Measurements from ENCODE around the gene PEAR1. TPM values are rescaled to one million over a fixed set of nuclear protein-coding genes. Genes with fewer than 3 reads are reported as not detected.
A peak's percentile ranks its signal among the peaks of the same experiment; 100 is the strongest.

The PEAR1 gene
- polyA plus RNA-seq, 3 donors = not detected

- 91% methylated on average over 4 of the region's 5 CpGs for WGBS (ENCODE audit: insufficient coverage)
- no peaks in the 10 kb centered on the region for H3K79me2 ChIP-seq (ENCODE audit: insufficient read depth, low read length)
- peaks cover 21 to 29% (median 27%) of the 10 kb centered on the region in 3 donors for H3K27me3 Mint-ChIP-seq (ENCODE audit: low read depth in 3 of 3)
- no peak overlapping the region for H3K4me3 Mint-ChIP-seq
- H3K9me3 ChIP-seq (replicated peaks in 1 of 2; ENCODE audit: control insufficient read depth in 1 of 2, insufficient read depth in 1 of 2, low read length in 2 of 2) = no peaks in the 10 kb centered on the region
- H3K27ac Mint-ChIP-seq = no peak overlapping the region
- H3K9ac ChIP-seq (ENCODE audit: insufficient read depth, low read length, poor library complexity, severe bottlenecking) = no peak overlapping the region
- intact Hi-C loops (cut with micrococcal nuclease) = no loop called here
- H3K36me3 Mint-ChIP-seq = no peaks in the 10 kb centered on the region
- no peaks in the 10 kb centered on the region for H3K9me3 Mint-ChIP-seq
- H3K4me1 Mint-ChIP-seq = no peaks in the 10 kb centered on the region
- no peaks in the 10 kb centered on the region for H4K20me1 ChIP-seq (ENCODE audit: insufficient read depth, low read length)
- no peaks in the 10 kb centered on the region for H3K4me1 ChIP-seq (ENCODE audit: control insufficient read depth in 1 of 2, insufficient read depth in 2 of 2, low read length in 2 of 2)
- no peak overlapping the region for H3K4me3 ChIP-seq (replicated peaks in 1 of 3; ENCODE audit: low read depth in 2 of 3, low read length in 3 of 3)
- H3K36me3 ChIP-seq (replicated peaks in 1 of 2; ENCODE audit: control insufficient read depth in 1 of 2, insufficient read depth in 2 of 2, low read length in 2 of 2) = no peaks in the 10 kb centered on the region
- no peak overlapping the region for H2AFZ ChIP-seq (ENCODE audit: insufficient read depth, low read depth, low read length, poor library complexity, severe bottlenecking)
- peaks cover 0 to 12% of the 10 kb centered on the region in 2 donors for H3K27me3 ChIP-seq (ENCODE audit: control insufficient read depth in 2 of 2, insufficient read depth in 2 of 2, low read length in 2 of 2)
- no peak for DNase-seq
- H3K27ac ChIP-seq (ENCODE audit: low read depth in 1 of 2, low read length in 2 of 2) = no peak overlapping the region
- TF ChIP-seq CTCF (IDR thresholded peaks at IDR 0.05) = no peak
- H3K4me2 ChIP-seq (replicated peaks; ENCODE audit: extremely low read depth, low read length, poor library complexity, severe bottlenecking) = no peak overlapping the region
Observed at GRCh38 chr1:156877433-156878170, 15.9 kb upstream of the PEAR1 start.

- H3K79me2 ChIP-seq (ENCODE audit: insufficient read depth, low read length) = no peaks in the 10 kb centered on the region
- 89% methylated on average over 17 of the region's 21 CpGs for WGBS (ENCODE audit: insufficient coverage)
- Mint-ChIP-seq H3K4me1 (no peaks in the 10 kb centered on the region), H3K4me3 (no peak overlapping the region), H3K27ac (peak overlapping the region in 1 of 7 donors; percentile 33), H3K36me3 (no peaks in the 10 kb centered on the region), H3K27me3 (ENCODE audit: low read depth in 3 of 3) (peaks cover 17 to 33% (median 23%) of the 10 kb centered on the region in 3 donors), H3K9me3 (no peaks in the 10 kb centered on the region)
- H3K36me3 ChIP-seq (replicated peaks in 1 of 2; ENCODE audit: control insufficient read depth in 1 of 2, insufficient read depth in 2 of 2, low read length in 2 of 2) = no peaks in the 10 kb centered on the region
- H3K27me3 ChIP-seq (ENCODE audit: control insufficient read depth in 2 of 2, insufficient read depth in 2 of 2, low read length in 2 of 2) = peaks cover 0 to 14% of the 10 kb centered on the region in 2 donors
- intact Hi-C loops (cut with micrococcal nuclease) = loop anchor here in 1 of 2 donors (10.0 kb wide), 1 partner anchor 185 kb away; no protein-coding TSS in a partner anchor
- H3K4me1 ChIP-seq (ENCODE audit: control insufficient read depth in 1 of 2, insufficient read depth in 2 of 2, low read length in 2 of 2) = no peaks in the 10 kb centered on the region
- no peak overlapping the region for H3K27ac ChIP-seq (ENCODE audit: low read depth in 1 of 2, low read length in 2 of 2)
- H3K4me3 ChIP-seq (replicated peaks in 1 of 3; ENCODE audit: low read depth in 2 of 3, low read length in 3 of 3) = no peak overlapping the region
- H3K9me3 ChIP-seq (replicated peaks in 1 of 2; ENCODE audit: control insufficient read depth in 1 of 2, insufficient read depth in 1 of 2, low read length in 2 of 2) = no peaks in the 10 kb centered on the region
- no peak overlapping the region for H3K4me2 ChIP-seq (replicated peaks; ENCODE audit: extremely low read depth, low read length, poor library complexity, severe bottlenecking)
- no peak overlapping the region for H2AFZ ChIP-seq (ENCODE audit: insufficient read depth, low read depth, low read length, poor library complexity, severe bottlenecking)
- no peaks in the 10 kb centered on the region for H4K20me1 ChIP-seq (ENCODE audit: insufficient read depth, low read length)
- DNase-seq = no peak
- TF ChIP-seq CTCF (IDR thresholded peaks at IDR 0.05) = no peak
- H3K9ac ChIP-seq (ENCODE audit: insufficient read depth, low read length, poor library complexity, severe bottlenecking) = no peak overlapping the region
Observed at GRCh38 chr1:156879876-156880275, 13.6 kb upstream of the PEAR1 start.

All from CD14-positive monocyte (primary cell).